Measurements from ENCODE around the gene SDK2.
A peak's percentile ranks its signal among the peaks of the same experiment; 100 is the strongest.

SDK2 gene

DNA sequence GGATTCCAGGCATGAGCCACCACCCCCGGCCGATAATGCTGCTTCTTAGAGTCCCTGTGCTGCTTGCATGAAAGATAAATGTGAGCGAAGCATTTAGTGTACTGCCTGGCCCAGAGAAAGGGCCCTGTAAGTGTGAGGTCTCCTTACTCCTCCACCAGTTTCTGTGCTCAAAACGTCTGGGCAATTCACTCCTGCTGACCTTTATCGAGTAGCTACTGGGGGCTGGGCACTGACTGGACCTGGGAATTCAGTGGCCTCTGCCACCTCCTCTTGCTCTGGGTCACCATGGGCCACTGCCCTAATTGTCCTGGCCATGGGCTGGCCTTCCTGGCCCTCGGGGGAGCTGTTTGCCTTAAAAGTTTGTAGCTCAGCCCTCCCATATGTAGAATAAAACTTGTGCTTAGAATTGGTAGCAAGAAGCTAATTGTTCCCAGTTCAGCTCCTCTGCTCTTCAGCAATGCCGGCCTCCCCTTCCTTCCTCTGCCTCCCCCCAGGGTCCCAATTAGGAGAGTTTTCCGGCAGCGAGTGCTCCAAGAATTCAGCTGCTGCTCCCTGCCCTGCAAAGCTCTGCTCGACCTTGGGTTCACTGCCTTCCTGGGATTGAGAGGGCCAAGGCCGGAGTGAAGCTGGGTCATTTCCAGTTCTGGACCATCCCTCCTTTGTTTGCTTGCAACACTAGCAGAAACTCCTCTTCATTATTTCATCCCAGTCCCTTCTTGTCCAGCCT, 233.5 kb downstream of the SDK2 start:
- no peak for DNase-seq

DNA sequence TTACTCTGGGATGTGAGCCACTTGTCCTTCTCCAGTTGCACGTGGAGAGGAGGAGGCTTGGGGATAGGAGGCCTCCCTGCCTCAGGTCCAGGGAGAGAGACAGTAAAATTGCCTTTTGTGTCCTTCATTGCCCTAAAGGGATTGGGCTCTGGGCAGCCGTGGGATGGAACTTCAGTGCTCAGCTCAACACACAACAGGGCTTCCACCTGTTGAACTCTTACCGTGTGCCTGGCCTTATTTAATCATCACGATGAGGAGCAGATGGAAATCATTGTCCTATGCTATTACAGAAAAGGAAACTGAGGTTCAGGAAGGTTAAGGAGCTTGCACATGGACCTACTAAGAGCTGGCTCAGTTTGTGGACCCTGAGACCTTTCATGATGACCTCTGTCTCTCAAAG, 240.0 kb downstream of the SDK2 start:
- no peak for DNase-seq

DNA sequence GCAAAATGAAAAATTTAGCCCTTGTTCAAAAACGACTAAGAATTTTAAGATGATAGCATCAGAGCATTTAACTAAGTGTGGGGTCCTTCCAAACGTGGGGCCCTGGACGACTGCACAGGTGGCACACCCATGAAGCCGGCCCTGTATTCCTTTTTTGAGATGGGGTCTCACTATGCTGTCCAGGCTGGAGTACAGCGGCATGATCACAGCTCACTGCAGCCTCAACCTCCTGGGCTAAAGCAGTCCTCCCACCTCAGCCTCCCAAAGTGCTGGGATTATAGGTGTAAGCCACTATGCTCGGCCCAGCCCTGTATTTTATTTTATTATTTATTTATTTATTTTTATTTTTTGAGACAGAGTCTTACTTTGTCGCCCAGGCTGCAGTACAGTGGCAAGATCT, 241.8 kb downstream of the SDK2 start:
- DNase-seq = no peak

- DNase-seq = peak; percentile 68
These were observed 242.3 kb downstream of the SDK2 start for GRCh38 chr17:73401911-73402310.

DNA sequence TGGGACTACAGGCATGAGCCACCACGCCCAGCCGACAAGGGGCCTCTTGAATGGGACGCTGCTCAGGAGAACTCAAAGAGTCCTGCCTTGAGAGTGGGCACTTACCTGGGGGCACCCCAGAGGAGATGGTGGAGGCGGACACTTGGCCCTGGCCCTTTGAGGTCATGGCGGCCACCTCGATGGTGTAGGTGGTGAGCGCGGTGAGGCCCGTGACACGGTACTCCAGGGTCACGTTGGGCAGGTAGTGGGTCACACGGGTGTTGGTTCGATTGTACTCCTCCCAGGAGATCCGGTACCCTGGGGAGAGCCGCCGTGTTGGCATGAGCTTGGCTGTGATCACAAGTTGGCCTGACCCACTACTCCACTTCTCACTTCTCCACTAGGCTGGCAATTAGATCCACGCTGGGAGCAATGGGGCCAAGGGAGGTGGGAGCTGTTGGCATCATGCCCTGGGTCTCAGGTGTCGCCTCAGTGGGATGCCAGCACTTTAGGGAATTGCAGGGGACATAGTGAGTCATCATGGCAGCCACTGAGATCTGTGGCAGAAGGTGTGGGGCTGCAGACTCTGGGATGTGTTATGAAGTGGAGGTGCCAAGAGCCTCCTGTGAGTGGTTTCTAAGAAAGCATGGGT, 243.2 kb downstream of the SDK2 start:
- DNase-seq = no peak

DNA sequence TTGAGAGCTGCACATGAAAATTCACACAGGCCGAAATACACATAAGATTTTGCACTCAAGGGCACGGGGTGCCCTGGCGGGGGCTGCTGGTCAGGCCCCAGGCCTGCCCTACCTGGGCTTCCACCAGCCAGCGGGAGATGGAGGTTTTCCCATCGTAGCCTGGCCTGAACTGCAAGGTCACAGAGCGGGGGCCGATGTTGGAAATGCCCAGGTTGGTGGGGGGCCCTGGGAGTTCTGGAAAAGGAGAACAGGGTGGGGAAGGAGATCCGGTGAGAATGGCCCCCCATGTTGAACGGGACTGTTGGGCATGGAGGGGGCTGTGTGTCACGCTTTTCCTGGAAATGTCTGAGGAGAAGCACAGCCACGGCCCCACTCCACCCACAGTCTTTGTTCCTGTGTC, 245.2 kb downstream of the SDK2 start:
- DNase-seq = no peak

GRCh38 chr17:73397856-73398540, 246.2 kb downstream of the SDK2 start:
- no peak for DNase-seq

- DNase-seq = no peak
These were observed 246.9 kb downstream of the SDK2 start for GRCh38 chr17:73397278-73397826.

DNA sequence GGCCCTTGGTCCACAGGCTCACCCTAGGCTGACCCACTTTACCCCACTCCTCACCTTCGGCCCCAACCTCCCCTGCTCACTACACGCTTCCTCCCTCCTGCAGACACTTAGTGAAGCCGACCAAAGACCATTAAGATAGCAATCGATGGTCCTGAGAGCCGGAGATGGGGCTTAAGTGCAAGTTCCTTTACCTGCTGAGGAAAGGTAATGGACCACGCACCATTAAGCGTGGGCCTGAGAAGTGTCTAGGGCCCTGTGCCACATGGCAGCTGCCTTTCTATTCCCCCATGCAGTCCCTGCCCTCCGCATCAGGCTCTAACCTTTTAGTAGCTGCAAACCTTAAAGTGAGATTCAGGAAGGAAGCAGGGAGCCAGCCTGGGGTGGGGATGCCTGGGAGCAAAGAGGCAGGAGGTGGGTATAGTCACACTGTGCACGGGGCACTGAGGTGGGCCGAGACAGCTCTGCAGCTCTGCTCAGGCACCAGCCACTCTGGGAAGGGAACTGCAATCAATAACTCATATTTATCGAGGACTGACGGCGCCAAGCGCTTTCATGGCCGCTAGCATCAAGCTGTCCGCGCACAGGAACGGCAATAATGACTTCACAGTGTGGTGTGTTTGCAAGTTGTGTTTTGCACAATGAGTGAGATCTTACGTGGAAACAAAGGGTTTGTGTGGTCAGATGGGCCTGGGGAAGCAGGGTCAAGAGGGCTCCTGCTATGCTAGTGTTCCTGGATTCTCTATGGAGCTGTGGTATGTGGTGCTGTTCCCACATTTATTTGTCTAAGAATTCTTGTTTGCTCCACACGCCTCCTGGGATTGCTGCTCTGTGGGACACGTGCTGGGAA, 247.6 kb downstream of the SDK2 start:
- DNase-seq = no peak

- DNase-seq = no peak
These were observed 249.5 kb downstream of the SDK2 start for GRCh38 chr17:73394512-73395450.

- DNase-seq = no peak
These were observed 250.3 kb downstream of the SDK2 start for GRCh38 chr17:73393962-73394361.

DNA sequence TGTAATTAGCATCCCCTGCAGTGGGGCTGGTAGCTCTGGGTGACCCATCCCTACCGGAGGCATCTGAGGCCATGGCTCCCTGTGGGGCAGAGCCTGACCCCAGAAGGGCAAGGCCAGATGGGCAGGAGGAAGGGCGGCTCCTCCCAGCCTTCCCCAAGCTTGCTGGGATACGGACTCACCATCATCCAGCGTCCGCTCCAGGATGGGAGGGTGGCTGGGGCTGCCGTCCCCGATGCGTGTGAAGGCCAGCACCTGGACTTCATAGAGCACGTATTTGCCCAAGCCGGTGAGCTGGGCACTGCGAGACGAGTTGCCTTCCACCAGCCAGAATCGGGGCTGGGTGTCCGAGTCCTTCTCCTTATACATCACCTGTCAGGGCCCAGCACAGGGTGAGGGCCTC, 250.9 kb downstream of the SDK2 start:
- no peak for DNase-seq

DNA sequence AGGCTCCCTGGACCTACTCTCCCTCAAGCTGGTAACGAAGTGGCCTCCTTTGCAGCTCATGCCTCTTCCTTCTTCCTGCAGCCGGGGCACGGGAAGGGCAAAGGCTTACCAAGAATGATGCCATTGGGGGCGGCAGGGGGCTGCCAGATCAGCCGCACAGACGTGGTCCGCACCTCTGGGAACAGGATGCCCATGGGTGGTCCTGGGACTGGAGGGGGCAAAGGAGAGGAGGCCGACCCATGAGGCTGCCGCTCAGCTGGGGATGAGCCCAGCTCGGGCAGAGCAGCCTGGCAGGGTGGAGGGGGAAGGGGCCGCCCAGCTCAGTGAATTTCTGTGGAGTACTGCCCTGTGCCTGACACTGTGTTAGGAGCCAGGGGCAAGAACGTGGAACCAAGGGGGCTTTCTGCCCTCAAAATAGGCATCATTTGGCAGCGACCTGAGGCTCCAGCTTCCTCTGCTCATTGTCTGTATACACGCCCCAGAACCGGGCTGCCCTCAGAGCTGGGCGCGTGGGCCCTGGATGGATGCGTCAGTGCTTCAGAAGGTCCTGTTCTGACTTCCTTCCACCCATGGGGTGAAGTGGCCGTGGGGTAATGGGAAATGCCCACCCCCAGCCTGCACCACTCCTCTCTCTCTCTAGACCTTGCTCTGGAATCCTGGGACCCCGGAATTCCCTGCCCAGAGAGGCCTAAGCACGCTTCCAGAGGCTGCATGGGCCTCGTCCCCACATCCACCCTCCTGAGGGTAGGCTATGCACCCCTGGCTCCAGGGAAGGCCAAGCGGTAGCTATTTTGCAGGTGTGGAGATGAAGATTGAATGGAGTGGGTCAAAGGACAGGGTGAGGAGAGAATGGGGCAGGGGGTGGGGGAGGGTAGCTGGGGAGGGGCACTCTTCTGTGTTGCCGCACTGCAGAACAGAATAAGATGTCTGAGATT, 252.6 kb downstream of the SDK2 start:
- no peak for DNase-seq

- DNase-seq = no peak
These were observed 253.4 kb downstream of the SDK2 start for GRCh38 chr17:73390851-73391250.

GRCh38 chr17:73390221-73390620, 254.0 kb downstream of the SDK2 start:
- DNase-seq = no peak

- DNase-seq = no peak
These were observed 254.8 kb downstream of the SDK2 start for GRCh38 chr17:73389411-73389810.

DNA sequence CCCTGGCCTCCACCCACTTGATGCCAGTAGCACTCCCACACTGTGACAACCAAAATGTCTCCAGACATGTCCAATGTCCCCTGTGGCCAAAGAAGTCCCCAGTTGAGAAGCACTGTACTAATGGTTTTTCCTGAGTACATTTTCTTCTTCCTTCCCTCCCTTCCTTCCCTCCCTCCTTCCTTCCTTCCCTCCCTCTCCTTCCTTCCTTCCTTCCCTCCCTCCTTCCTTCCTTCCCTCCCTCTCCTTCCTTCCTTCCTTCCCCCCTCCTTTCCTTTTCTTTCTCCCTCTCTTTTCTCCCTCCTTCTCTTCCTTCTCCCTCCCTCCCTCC, 255.7 kb downstream of the SDK2 start:
- no peak for DNase-seq

DNA sequence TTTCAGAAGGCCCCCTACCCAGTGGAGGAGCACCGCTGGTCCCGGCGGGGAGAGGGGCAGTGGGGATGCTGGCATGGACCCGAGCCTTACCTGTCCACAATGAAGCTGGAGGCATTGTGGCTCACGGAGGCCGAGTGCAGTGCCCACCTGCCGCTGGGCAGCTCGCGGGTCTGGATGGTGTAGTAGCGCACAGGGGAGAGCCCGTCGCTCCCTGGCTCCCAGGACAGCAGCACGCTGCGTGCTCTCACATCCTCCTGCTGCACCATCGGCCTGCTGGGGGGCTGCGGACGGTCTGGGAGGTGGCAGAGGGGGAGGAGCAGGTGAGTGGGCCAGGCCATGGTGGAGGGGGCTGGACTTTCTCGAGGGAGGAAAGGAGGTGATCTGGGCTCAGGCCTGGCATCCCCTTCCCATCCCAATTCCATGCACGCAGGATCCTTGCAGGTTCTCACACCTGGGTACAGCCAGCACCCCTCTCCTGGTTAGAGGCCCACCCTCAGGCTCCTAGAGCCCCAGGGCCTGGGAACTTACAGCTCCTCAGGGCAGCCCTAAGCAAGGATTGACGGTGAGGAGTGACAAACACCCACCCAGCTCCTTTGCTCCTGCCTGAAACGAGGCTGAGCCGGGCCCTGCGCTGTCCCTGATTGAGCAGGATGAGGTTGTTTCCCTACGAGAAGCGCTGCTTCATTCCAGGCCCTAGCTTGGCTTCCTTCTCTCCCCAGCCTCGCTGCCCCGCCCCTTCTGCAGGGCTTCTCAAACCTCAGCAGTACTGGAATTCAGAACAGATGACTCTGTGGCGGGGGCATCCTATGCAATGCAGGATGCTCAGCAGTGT, 256.3 kb downstream of the SDK2 start:
- DNase-seq = no peak

- DNase-seq = no peak
These were observed 257.7 kb downstream of the SDK2 start for GRCh38 chr17:73386561-73386960.

GRCh38 chr17:73384926-73385325, 259.3 kb downstream of the SDK2 start:
- no peak for DNase-seq

All from RPMI8226 (cell line).